Gastrocnemius medialis (tissue), 4 donors: ENCODE measurements around the gene USO1.

Source experiments
- POLR2A ChIP-seq, 2 donors: fragments of 450-650 bp; IDR thresholded peaks; one replicate each; pipeline ENCODE4 v1.6.1; 2017; ENCODE audit warnings: antibody characterized with exemption in 2 of 2, mild to moderate bottlenecking in 2 of 2, moderate library complexity in 2 of 2
- TF ChIP-seq, protein P1 (sequence below), 5 experiments: fragments of 450-650 bp in 3 of 5; fragments of 200-600 bp in 2 of 5; sonication (generic) in 2 of 5; IDR thresholded peaks in 4 of 5; conservative IDR thresholded peaks in 1 of 5; 1 replicate in 4 of 5; 2 replicates in 1 of 5; pipeline ENCODE4 v1.5.1; 2016 to 2019; ENCODE audit warnings: antibody characterized with exemption in 5 of 5, mild to moderate bottlenecking in 3 of 5, moderate library complexity in 3 of 5

DNA sequence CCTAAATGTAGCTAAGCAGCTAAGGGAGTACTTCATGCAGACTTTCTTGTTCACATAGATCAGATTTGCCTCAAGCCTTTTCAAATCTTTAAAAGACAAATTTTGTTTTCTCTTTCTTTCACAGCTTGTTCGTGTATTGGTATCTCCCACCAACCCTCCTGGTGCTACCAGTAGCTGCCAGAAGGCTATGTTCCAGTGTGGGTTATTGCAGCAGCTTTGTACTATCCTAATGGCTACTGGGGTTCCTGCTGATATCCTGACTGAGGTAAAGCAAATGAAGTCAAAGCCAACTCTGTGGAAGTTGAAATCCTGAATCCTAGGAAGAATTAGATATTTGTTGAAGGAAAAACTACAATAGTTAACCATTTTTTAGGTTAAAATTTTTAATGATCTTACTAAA lies 62.6 kb downstream of the USO1 start:
- no peak for TF ChIP-seq POLR2A (IDR thresholded peaks at IDR 0.05)
- TF ChIP-seq, protein P1, sequence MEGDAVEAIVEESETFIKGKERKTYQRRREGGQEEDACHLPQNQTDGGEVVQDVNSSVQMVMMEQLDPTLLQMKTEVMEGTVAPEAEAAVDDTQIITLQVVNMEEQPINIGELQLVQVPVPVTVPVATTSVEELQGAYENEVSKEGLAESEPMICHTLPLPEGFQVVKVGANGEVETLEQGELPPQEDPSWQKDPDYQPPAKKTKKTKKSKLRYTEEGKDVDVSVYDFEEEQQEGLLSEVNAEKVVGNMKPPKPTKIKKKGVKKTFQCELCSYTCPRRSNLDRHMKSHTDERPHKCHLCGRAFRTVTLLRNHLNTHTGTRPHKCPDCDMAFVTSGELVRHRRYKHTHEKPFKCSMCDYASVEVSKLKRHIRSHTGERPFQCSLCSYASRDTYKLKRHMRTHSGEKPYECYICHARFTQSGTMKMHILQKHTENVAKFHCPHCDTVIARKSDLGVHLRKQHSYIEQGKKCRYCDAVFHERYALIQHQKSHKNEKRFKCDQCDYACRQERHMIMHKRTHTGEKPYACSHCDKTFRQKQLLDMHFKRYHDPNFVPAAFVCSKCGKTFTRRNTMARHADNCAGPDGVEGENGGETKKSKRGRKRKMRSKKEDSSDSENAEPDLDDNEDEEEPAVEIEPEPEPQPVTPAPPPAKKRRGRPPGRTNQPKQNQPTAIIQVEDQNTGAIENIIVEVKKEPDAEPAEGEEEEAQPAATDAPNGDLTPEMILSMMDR (IDR thresholded peaks at IDR 0.05 in 4 of 5, conservative IDR thresholded peaks at IDR 0.05 in 1 of 5): no peak
